Spleen (tissue), 11 donors: ENCODE results near the gene TLR5. TPM values are rescaled to one million over a fixed set of nuclear protein-coding genes. Genes with fewer than 3 reads are reported as not detected.

Experiments used
- DNase-seq: peaks from one replicate; pipeline ENCODE4 v3.0.0-alpha.2; 2020
- H3K27ac ChIP-seq, 8 donors: fragments of 200-600 bp; sonication (generic) in 7 of 8; 1 replicate in 4 of 8; 2 replicates in 4 of 8; pipeline versions ENCODE4 v1.5.0 to v1.8.0; 2016 to 2021; ENCODE audit warnings: inconsistent platforms in 4 of 8, mild to moderate bottlenecking in 4 of 8, moderate library complexity in 1 of 8
- H3K27me3 ChIP-seq, 7 donors: fragments of 200-600 bp; sonication (generic) in 6 of 7; replicated peaks in 1 of 7; 1 replicate in 4 of 7; 2 replicates in 3 of 7; pipeline versions ENCODE4 v1.5.0 to v1.8.0; 2016 to 2021; ENCODE audit warnings: inconsistent platforms in 3 of 7, mild to moderate bottlenecking in 1 of 7
- H3K36me3 ChIP-seq, 6 donors: fragments of 200-600 bp; sonication (generic) in 5 of 6; 1 replicate in 4 of 6; 2 replicates in 2 of 6; pipeline versions ENCODE4 v1.5.0 to v1.8.0; 2016 to 2021; ENCODE audit warnings: inconsistent platforms in 2 of 6
- H3K4me1 ChIP-seq, 6 donors: fragments of 200-600 bp; sonication (generic) in 5 of 6; 1 replicate in 3 of 6; 2 replicates in 3 of 6; pipeline versions ENCODE4 v1.5.0 to v1.8.0; 2016 to 2021; ENCODE audit warnings: inconsistent platforms in 3 of 6
- H3K4me3 ChIP-seq, 8 donors: fragments of 200-600 bp; sonication (generic) in 7 of 8; 1 replicate in 4 of 8; 2 replicates in 4 of 8; pipeline versions ENCODE4 v1.5.0 to v1.8.0; 2016 to 2021; ENCODE audit warnings: inconsistent platforms in 4 of 8, mild to moderate bottlenecking in 4 of 8, moderate library complexity in 2 of 8
- H3K9me3 ChIP-seq, 8 donors: fragments of 200-600 bp; sonication (generic) in 7 of 8; 1 replicate in 4 of 8; 2 replicates in 4 of 8; pipeline versions ENCODE4 v1.5.0 to v1.8.0; 2016 to 2021; ENCODE audit warnings: inconsistent platforms in 4 of 8
- CTCF ChIP-seq, 11 experiments: fragments of 200-600 bp in 7 of 11; fragments of 450-650 bp in 4 of 11; sonication (generic) in 4 of 11; IDR thresholded peaks in 8 of 11; conservative IDR thresholded peaks in 3 of 11; 1 replicate in 7 of 11; 2 replicates in 4 of 11; pipeline versions ENCODE4 v1.4.0 to v1.8.0; 2016 to 2021; ENCODE audit warnings: antibody characterized with exemption in 11 of 11, inconsistent platforms in 4 of 11, mild to moderate bottlenecking in 1 of 11
- POLR2A ChIP-seq, 3 donors: fragments of 450-650 bp; IDR thresholded peaks; one replicate each; pipeline ENCODE4 v1.5.1; 2017; ENCODE audit warnings: antibody characterized with exemption in 3 of 3, mild to moderate bottlenecking in 1 of 3
- POLR2AphosphoS5 ChIP-seq, 3 donors: sonication (generic); formaldehyde crosslinking; IDR thresholded peaks; one replicate each; pipeline ENCODE4 v1.5.1; 2017; ENCODE audit warnings: antibody characterized with exemption in 3 of 3
- WGBS, 5 donors: extraction: QIAGEN DNeasy Blood & Tissue Kit in 3 of 5; methylation state at CpG; one replicate each; pipeline versions ENCODE4 v1.1.5 to v1.1.7; 2013 to 2018; 5-methylcytosine and 5-hydroxymethylcytosine counted together
- intact Hi-C: fragments of 100-400 bp; cut with DNase I; formaldehyde crosslinking; loops from one replicate; pipeline ENCODE4 v1.15.0; 2023; ENCODE audit warnings: low total_unique reads
- polyA plus RNA-seq, 3 donors: library from polyadenylated mRNA; stranded (reverse); fragments of 200-250 nt; gene quantifications; one replicate each; pipeline ENCODE4 v1.2.1, GENCODE V29; 2013
- total RNA-seq, 7 donors: library from RNA; depleted of rRNA in 3 of 7; stranded (reverse); fragments of >200 nt in 3 of 7; fragmentation: NEBNext Ultra II Directional in 4 of 7; extraction: Animal tissue kit (Norgen Biotek cat#: 25700) in 4 of 7; gene quantifications; one replicate each; pipeline versions ENCODE4 v1.1.0 to v1.2.1, GENCODE V29; 2016 to 2021
- donor health status: healthy with polysubstance abuse.
- donor health status: DM: no; HTN: no; CAD: no; lungs with moderate emphysema.
- donor health status: DM: no; HTN: no; CAD: no.
- donor health status: Bipolar disorder and iron deficiency.
- donor health status: healthy.
- donor health status: DM: no; HTN: no; CAD: no.
- donor health status: DM: yes; HTN: yes; CAD: no.

The TLR5 gene
- total and polyA plus RNA-seq, 10 donors: 1.0 to 28.2 (median 13.7) TPM

- Histone ChIP-seq H3K4me3 (no peak overlapping the region), H3K36me3 (no peaks in the 10 kb centered on the region), H3K9me3 (peaks cover 0 to 12% (median 2%) of the 10 kb centered on the region in 8 donors), H3K27me3 (peaks cover 0 to 33% (median 0%) of the 10 kb centered on the region in 7 donors), H3K4me1 (peaks cover 8 to 25% (median 18%) of the 10 kb centered on the region in 6 donors), H3K27ac (no peak overlapping the region)
- no peak for TF ChIP-seq POLR2AphosphoS5 (IDR thresholded peaks at IDR 0.05)
- no peak for TF ChIP-seq POLR2A (IDR thresholded peaks at IDR 0.05)
- no peak for TF ChIP-seq CTCF (IDR thresholded peaks at IDR 0.05 in 8 of 11, conservative IDR thresholded peaks at IDR 0.05 in 3 of 11)
- 94 to 97% (median 95%) methylated on average over 2 of the region's 2 CpGs for WGBS, 5 donors
- no peak for DNase-seq
- intact Hi-C loops: no loop called here
Observed at GRCh38 chr1:223147409-223147808, 4.4 kb upstream of the TLR5 start.

DNA sequence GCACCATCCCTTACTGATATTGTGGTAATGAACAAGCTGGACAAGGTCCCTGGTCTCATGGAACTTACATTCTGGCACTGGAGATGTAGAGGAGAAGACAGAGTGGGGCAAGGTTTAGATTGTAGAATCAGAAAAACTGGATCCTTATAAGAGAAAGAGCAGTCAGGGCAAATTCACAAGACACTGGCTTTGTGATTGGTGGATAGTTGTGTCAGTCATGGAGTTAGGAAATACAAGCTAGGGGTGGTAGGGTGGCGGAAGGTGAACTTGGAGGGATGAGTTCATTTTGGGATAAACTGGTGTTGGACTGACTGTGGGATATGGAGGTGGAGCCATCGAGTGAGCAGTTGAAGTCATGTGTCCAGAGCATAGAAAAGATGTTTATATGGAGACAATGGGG, 3.7 kb upstream of the TLR5 start:
- no peak overlapping the region for H3K27ac ChIP-seq
- intact Hi-C loops: no loop called here
- H3K4me3 ChIP-seq: no peak overlapping the region
- H3K4me1 ChIP-seq: peaks cover 8 to 32% (median 21%) of the 10 kb centered on the region in 6 donors
- H3K9me3 ChIP-seq: peaks cover 0 to 12% (median 2%) of the 10 kb centered on the region in 8 donors
- H3K27me3 ChIP-seq: peaks cover 0 to 33% (median 0%) of the 10 kb centered on the region in 7 donors
- no peak for DNase-seq
- no peak for TF ChIP-seq CTCF (IDR thresholded peaks at IDR 0.05 in 8 of 11, conservative IDR thresholded peaks at IDR 0.05 in 3 of 11)
- TF ChIP-seq POLR2A (IDR thresholded peaks at IDR 0.05): no peak
- TF ChIP-seq POLR2AphosphoS5 (IDR thresholded peaks at IDR 0.05): no peak
- H3K36me3 ChIP-seq: no peaks in the 10 kb centered on the region
- 86 to 91% (median 89%) methylated on average over 2 of the region's 2 CpGs for WGBS, 5 donors

DNA sequence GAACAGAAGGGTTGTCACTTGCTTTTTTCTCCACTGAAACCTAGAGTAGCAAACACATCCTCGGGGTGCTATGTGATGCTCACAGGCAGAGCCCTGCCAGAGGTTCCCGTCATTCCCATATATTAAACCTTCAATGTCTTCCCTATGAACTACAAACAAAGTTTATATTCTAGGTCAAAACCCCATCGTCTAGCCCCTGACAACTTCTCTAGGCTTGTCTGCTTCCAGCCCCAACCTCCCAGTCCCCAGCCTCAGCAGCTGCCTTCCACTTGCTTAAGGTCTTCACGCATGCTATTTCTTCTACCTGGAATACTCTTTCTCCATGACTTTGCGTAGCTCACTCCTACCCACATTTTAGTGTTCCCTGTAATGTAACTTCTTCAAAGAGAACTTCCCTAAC, 1.9 kb upstream of the TLR5 start:
- intact Hi-C loops: no loop called here
- peaks cover 0 to 21% (median 0%) of the 10 kb centered on the region in 7 donors for H3K27me3 ChIP-seq
- WGBS, 5 donors: 84 to 89% (median 89%) methylated on average over 5 of the region's 5 CpGs
- H3K4me1 ChIP-seq: peaks cover 8 to 44% (median 22%) of the 10 kb centered on the region in 6 donors
- no peak for TF ChIP-seq CTCF (IDR thresholded peaks at IDR 0.05 in 8 of 11, conservative IDR thresholded peaks at IDR 0.05 in 3 of 11)
- no peak for TF ChIP-seq POLR2AphosphoS5 (IDR thresholded peaks at IDR 0.05)
- TF ChIP-seq POLR2A (IDR thresholded peaks at IDR 0.05): no peak
- peaks cover 0 to 12% (median 2%) of the 10 kb centered on the region in 8 donors for H3K9me3 ChIP-seq
- no peak overlapping the region for H3K27ac ChIP-seq
- DNase-seq: peak; percentile 58
- no peaks in the 10 kb centered on the region for H3K36me3 ChIP-seq
- H3K4me3 ChIP-seq: no peak overlapping the region

- Histone ChIP-seq H3K36me3 (no peaks in the 10 kb centered on the region), H3K4me1 (peaks cover 8 to 44% (median 22%) of the 10 kb centered on the region in 6 donors), H3K9me3 (peaks cover 0 to 12% (median 2%) of the 10 kb centered on the region in 8 donors), H3K4me3 (no peak overlapping the region), H3K27ac (peak overlapping the region in 2 of 8 donors; percentile 84 to 90), H3K27me3 (peaks cover 0 to 21% (median 0%) of the 10 kb centered on the region in 7 donors)
- DNase-seq: peak; percentile 56
- no peak for TF ChIP-seq POLR2AphosphoS5 (IDR thresholded peaks at IDR 0.05)
- no peak for TF ChIP-seq CTCF (IDR thresholded peaks at IDR 0.05 in 8 of 11, conservative IDR thresholded peaks at IDR 0.05 in 3 of 11)
- TF ChIP-seq POLR2A (IDR thresholded peaks at IDR 0.05): no peak
- WGBS, 5 donors: 78 to 96% (median 89%) methylated on average over 3 to 4 of the region's 4 CpGs
- intact Hi-C loops: no loop called here
Observed at GRCh38 chr1:223144431-223144830, 1.4 kb upstream of the TLR5 start.
